GM12878 (cell line): ENCODE measurements around the gene SPAG16. TPM values are rescaled to one million over a fixed set of nuclear protein-coding genes. Genes with fewer than 3 reads are reported as not detected.

Experiments
- ATAC-seq: fragments of 200-7000 bp; cut with Tn5 transposase; 3 replicates; pipeline ENCODE4 v1.9.1; 2020; ENCODE audit warnings: mild to moderate bottlenecking, moderate library complexity
- BruUV-seq: library from RNA; stranded (reverse); fragments of 400-500 nt; replicated peaks from 2 replicates; lab custom pipeline; 2021; lab: Mats Ljungman, UMichigan
- CTCF ChIA-PET: fragments of 300-600 bp; sonication (Branson Sonifier 250); formaldehyde crosslinking; extraction: SDS; loops from one replicate; lab custom pipeline; 2021; ENCODE audit warnings: inconsistent platforms; lab: Yijun Ruan, JAX
- POLR2A ChIA-PET: fragments of 350-600 bp; formaldehyde crosslinking; extraction: SDS; loops from one replicate; lab custom pipeline; 2021; ENCODE audit warnings: inconsistent platforms; lab: Charles Lee
- RAD21 ChIA-PET: fragments of 300-600 bp; sonication (Branson Sonifier 250); formaldehyde crosslinking; loops from one replicate; lab custom pipeline; 2023; ENCODE audit warnings: antibody characterized with exemption; ENCODE audit not compliant: unreplicated experiment; lab: Charles Lee
- SMC1A ChIA-PET: fragments of 300-600 bp; sonication (Branson Sonifier 250); formaldehyde crosslinking; loops from one replicate; lab custom pipeline; 2023; ENCODE audit not compliant: unreplicated experiment, uncharacterized antibody; lab: Charles Lee
- DNase-seq: peaks from one replicate; pipeline ENCODE4 v3.0.0-alpha.2; 2011; ENCODE audit warnings: low read depth, low spot score
- FAIRE-seq: peaks from 3 replicates; lab custom pipeline; 2011; peaks lifted over from hg19 to GRCh38; lab: Jason Lieb, UNC
- H2AFZ ChIP-seq: 2 replicates; pipeline ENCODE4 v1.6.0; 2011; ENCODE audit warnings: low read depth, low read length, control low read depth; ENCODE audit not compliant: control insufficient read depth
- H3K27ac ChIP-seq: 2 replicates; pipeline ENCODE4 v1.5.1; 2011; ENCODE audit warnings: control low read depth; ENCODE audit not compliant: control insufficient read depth, insufficient read depth
- H3K27me3 ChIP-seq, 2 experiments: replicated peaks in 1 of 2; 2 replicates each; pipeline versions ENCODE4 v1.6.0 to v1.6.1; 2011; ENCODE audit warnings: low read length in 1 of 2; ENCODE audit not compliant: control insufficient read depth in 2 of 2, insufficient read depth in 2 of 2
- H3K36me3 ChIP-seq, 2 experiments: 2 replicates each; pipeline ENCODE4 v1.5.1; 2011; ENCODE audit warnings: low read length in 1 of 2; ENCODE audit not compliant: control insufficient read depth in 2 of 2, insufficient read depth in 2 of 2
- H3K4me1 ChIP-seq: 2 replicates; pipeline ENCODE4 v1.6.1; 2011; ENCODE audit warnings: mild to moderate bottlenecking, low read length, moderate library complexity, mixed read lengths; ENCODE audit not compliant: control insufficient read depth, insufficient read depth
- H3K4me2 ChIP-seq: 2 replicates; pipeline ENCODE4 v1.6.0; 2011; ENCODE audit warnings: control low read depth; ENCODE audit not compliant: control insufficient read depth, insufficient read depth
- H3K4me3 ChIP-seq: fragments of 200-600 bp; sonication (generic); 2 replicates; pipeline ENCODE4 v1.5.1; 2016
- H3K79me2 ChIP-seq: 2 replicates; pipeline ENCODE4 v1.6.0; 2011; ENCODE audit warnings: low read length; ENCODE audit not compliant: control insufficient read depth, insufficient read depth
- H3K9ac ChIP-seq: 2 replicates; pipeline ENCODE4 v1.8.0; 2011; ENCODE audit warnings: low read length, control low read depth, mixed read lengths; ENCODE audit not compliant: control insufficient read depth, insufficient read depth
- H3K9me3 ChIP-seq: replicated peaks from 3 replicates; pipeline ENCODE4 v1.5.1; 2011; ENCODE audit warnings: mild to moderate bottlenecking, low read length; ENCODE audit not compliant: control insufficient read depth, insufficient read depth
- H4K20me1 ChIP-seq: 2 replicates; pipeline ENCODE4 v1.6.0; 2011; ENCODE audit not compliant: control insufficient read depth, insufficient read depth
- BACH1 ChIP-seq: fragments of 450-650 bp; IDR thresholded peaks from 2 replicates; pipeline ENCODE4 v1.6.1; 2017; ENCODE audit warnings: mild to moderate bottlenecking, borderline replicate concordance
- CHD2 ChIP-seq: IDR thresholded peaks from 2 replicates; pipeline ENCODE4 v1.6.1; 2011; ENCODE audit warnings: low read depth, low read length, improper control_type of control experiment, borderline replicate concordance
- CREM ChIP-seq: IDR thresholded peaks from 2 replicates; pipeline ENCODE4 v1.6.1; 2014; ENCODE audit warnings: antibody characterized with exemption, low read depth
- ELK1 ChIP-seq: IDR thresholded peaks from 2 replicates; pipeline ENCODE4 v1.6.1; 2012; ENCODE audit warnings: low read depth, low read length, improper control_type of control experiment
- MEF2A ChIP-seq: IDR thresholded peaks from 2 replicates; pipeline ENCODE4 v1.6.1; 2011; ENCODE audit warnings: low read depth, mild to moderate bottlenecking, low read length, moderate library complexity; ENCODE audit not compliant: insufficient read depth
- MLLT1 ChIP-seq: fragments of 450-650 bp; IDR thresholded peaks from 2 replicates; pipeline ENCODE4 v1.6.1; 2016; ENCODE audit warnings: mild to moderate bottlenecking
- MXI1 ChIP-seq: fragments of 150-350 bp; IDR thresholded peaks from 2 replicates; pipeline ENCODE4 v1.6.1; 2011; ENCODE audit warnings: low read depth, mild to moderate bottlenecking, inconsistent platforms, low read length, improper control_type of control experiment
- NR2C1 ChIP-seq: fragments of 450-650 bp; IDR thresholded peaks from 2 replicates; pipeline ENCODE4 v1.6.1; 2017; ENCODE audit warnings: antibody characterized with exemption, mild to moderate bottlenecking, moderate library complexity
- POLR2AphosphoS2 ChIP-seq: IDR thresholded peaks from 2 replicates; pipeline ENCODE4 v1.6.1; 2011; ENCODE audit warnings: low read depth, mild to moderate bottlenecking, low read length, improper control_type of control experiment, moderate library complexity
- RB1 ChIP-seq: fragments of 450-650 bp; formaldehyde crosslinking; IDR thresholded peaks from 2 replicates; pipeline ENCODE4 v1.6.1; 2017; ENCODE audit warnings: mild to moderate bottlenecking, borderline replicate concordance
- SIN3A ChIP-seq: IDR thresholded peaks from 2 replicates; pipeline ENCODE4 v1.6.1; 2012; ENCODE audit warnings: low read depth, low read length, improper control_type of control experiment
- SMARCA5 ChIP-seq: fragments of 450-650 bp; IDR thresholded peaks from 2 replicates; pipeline ENCODE4 v1.6.1; 2017; ENCODE audit warnings: mild to moderate bottlenecking
- SREBF2 ChIP-seq: IDR thresholded peaks from 2 replicates; pipeline ENCODE4 v1.6.1; 2012; ENCODE audit warnings: mild to moderate bottlenecking, low read length
- STAT1 ChIP-seq: fragments of 450-650 bp; conservative IDR thresholded peaks from 2 replicates; pipeline ENCODE4 v1.6.1; 2014; ENCODE audit warnings: antibody characterized with exemption, mild to moderate bottlenecking
- ZNF207 ChIP-seq: fragments of 450-650 bp; IDR thresholded peaks from 2 replicates; pipeline ENCODE4 v1.6.1; 2014; ENCODE audit warnings: antibody characterized with exemption, mild to moderate bottlenecking, borderline replicate concordance
- ZZZ3 ChIP-seq: IDR thresholded peaks from 2 replicates; pipeline ENCODE4 v1.6.1; 2011; ENCODE audit warnings: low read depth; ENCODE audit not compliant: control insufficient read depth, insufficient read length
- WGBS: methylation state at CpG from one replicate; pipeline ENCODE4 v1.1.6; 2016; ENCODE audit warnings: low lambda C conversion rate; ENCODE audit not compliant: insufficient replicate concordance, insufficient coverage; ENCODE audit errors: missing lambda C conversion rate; 5-methylcytosine and 5-hydroxymethylcytosine counted together
- in situ Hi-C: fragments of 300-500 bp; cut with MboI; formaldehyde crosslinking; loops from 9 replicates; pipeline ENCODE4 v1.14.3; 2018; ENCODE audit warnings: mixed read lengths
- intact Hi-C: fragments of 100-400 bp; cut with micrococcal nuclease; formaldehyde crosslinking; loops from one replicate; pipeline ENCODE4 v1.14.2; 2022; ENCODE audit not compliant: unreplicated experiment
- polyA plus RNA-seq, 11 experiments: library from polyadenylated mRNA; depleted of rRNA in 4 of 11; unstranded in 6 of 11; stranded (reverse) in 5 of 11; fragments of >200 nt; fragmentation: Nextera tagmentation in 4 of 11; fragmentation: Illumina TruSeq in 1 of 11; extraction: Ambion mirVana in 4 of 11; extraction: Trizol in 1 of 11; gene quantifications; 1 replicate in 1 of 11; 2 replicates in 10 of 11; pipeline versions ENCODE4 v1.2.1 to v1.2.3, GENCODE V29; 2011 to 2016; ENCODE audit warnings: inconsistent platforms in 2 of 11, missing spikeins in 2 of 11, low read depth in 1 of 11
- total RNA-seq, 4 experiments: library from RNA; depleted of rRNA in 3 of 4; stranded (reverse); fragments of >200 nt in 3 of 4; fragmentation: Illumina TruSeq in 1 of 4; extraction: Trizol in 1 of 4; gene quantifications; 2 replicates each; pipeline versions ENCODE4 v1.2.1 to v1.2.3, GENCODE V29; 2013 to 2021

The SPAG16 gene
- total and polyA plus RNA-seq, 10 of the 15 experiments (the other 5 are each of a cell fraction or from before 2014, with no cell fraction given) = 6.0 to 25.0 (median 15.2) TPM

GRCh38 chr2:213353419-213353818 lies 69.2 kb downstream of the SPAG16 start:
- BruUV-seq = no TSS peak
- Histone ChIP-seq H3K4me3 (no peak overlapping the region), H3K4me2 (no peak overlapping the region), H3K27me3 (no peaks in the 10 kb centered on the region), H3K4me1 (no peaks in the 10 kb centered on the region), H3K9me3 (no peaks in the 10 kb centered on the region), H3K79me2 (no peaks in the 10 kb centered on the region), H2AFZ (no peak overlapping the region), H3K36me3 (no peaks in the 10 kb centered on the region), H4K20me1 (no peaks in the 10 kb centered on the region), H3K9ac (no peak overlapping the region), H3K27ac (no peak overlapping the region)
- DNase-seq (no peak), FAIRE-seq (no peak), ATAC-seq (no peak)
- RAD21 ChIA-PET = no interaction called here
- POLR2A ChIA-PET = no interaction called here
- SMC1A ChIA-PET = no interaction called here
- CTCF ChIA-PET = no interaction called here
- intact Hi-C loops = no loop called here
- WGBS = 2% methylated on average over 2 of the region's 2 CpGs
- in situ Hi-C loops = no loop called here
- no peak for TF ChIP-seq POLR2AphosphoS2

GRCh38 chr2:213376644-213377043 lies 92.4 kb downstream of the SPAG16 start:
- no peaks in the 10 kb centered on the region for H3K9me3 ChIP-seq
- ChIA-PET CTCF (no interaction called here), POLR2A (no interaction called here), SMC1A (no interaction called here), RAD21 (no interaction called here)
- H4K20me1 ChIP-seq = no peaks in the 10 kb centered on the region
- FAIRE-seq (no peak), DNase-seq (no peak), ATAC-seq (no peak)
- no TSS peak for BruUV-seq
- no peaks in the 10 kb centered on the region for H3K36me3 ChIP-seq
- H3K27ac ChIP-seq = no peak overlapping the region
- H3K4me1 ChIP-seq = no peaks in the 10 kb centered on the region
- in situ Hi-C loops (no loop called here), intact Hi-C loops (no loop called here)
- H3K9ac ChIP-seq = no peak overlapping the region
- no peak overlapping the region for H2AFZ ChIP-seq
- H3K4me3 ChIP-seq = no peak overlapping the region
- 68% methylated on average over 1 of the region's 1 CpG for WGBS
- H3K27me3 ChIP-seq = no peaks in the 10 kb centered on the region
- no peaks in the 10 kb centered on the region for H3K79me2 ChIP-seq
- H3K4me2 ChIP-seq = no peak overlapping the region
- TF ChIP-seq CREM = no peak
- no peak for TF ChIP-seq MXI1
- TF ChIP-seq MEF2A = no peak
- TF ChIP-seq ELK1 = no peak
- no peak for TF ChIP-seq STAT1
- TF ChIP-seq SREBF2 = no peak
- TF ChIP-seq ZZZ3 = no peak
- TF ChIP-seq BACH1 = no peak
- TF ChIP-seq POLR2AphosphoS2 = no peak
- no peak for TF ChIP-seq MLLT1
- no peak for TF ChIP-seq SMARCA5
- TF ChIP-seq RB1 = no peak
- no peak for TF ChIP-seq ZNF207
- TF ChIP-seq SIN3A = no peak
- no peak for TF ChIP-seq CHD2
- no peak for TF ChIP-seq NR2C1
